Esophagus squamous epithelium (tissue), 5 donors: ENCODE results near the gene IDH3B. TPM values are rescaled to one million over a fixed set of nuclear protein-coding genes. Genes with fewer than 3 reads are reported as not detected.
A peak's percentile ranks its signal among the peaks of the same experiment; 100 is the strongest.

Experiments
- DNase-seq: peaks from one replicate; lab custom pipeline; 2025; lab: John Stamatoyannopoulos, UW
- H3K27ac ChIP-seq, 4 donors: fragments of 200-600 bp; sonication (generic); one replicate each; pipeline ENCODE4 v1.5.1; 2016 to 2019; ENCODE audit warnings: mild to moderate bottlenecking in 1 of 4
- H3K27me3 ChIP-seq, 4 donors: fragments of 200-600 bp; sonication (generic); 1 replicate in 3 of 4; 2 replicates in 1 of 4; pipeline versions ENCODE4 v1.5.1 to v1.6.0; 2017 to 2021; ENCODE audit warnings: antibody characterized with exemption in 1 of 4
- H3K36me3 ChIP-seq, 3 donors: fragments of 200-600 bp; sonication (generic); one replicate each; pipeline ENCODE4 v1.5.1; 2016 to 2019
- H3K4me1 ChIP-seq, 3 donors: fragments of 200-600 bp; sonication (generic); one replicate each; pipeline ENCODE4 v1.5.1; 2017 to 2019
- H3K4me3 ChIP-seq, 4 donors: fragments of 200-600 bp; sonication (generic); 1 replicate in 3 of 4; 2 replicates in 1 of 4; pipeline ENCODE4 v1.5.1; 2016 to 2019; ENCODE audit warnings: mild to moderate bottlenecking in 2 of 4, moderate library complexity in 1 of 4
- H3K9me3 ChIP-seq, 3 donors: fragments of 200-600 bp; sonication (generic); one replicate each; pipeline ENCODE4 v1.5.1; 2016 to 2019
- CTCF ChIP-seq, 6 experiments: fragments of 450-650 bp in 4 of 6; fragments of 200-600 bp in 2 of 6; sonication (generic) in 2 of 6; IDR thresholded peaks; one replicate each; pipeline ENCODE4 v1.5.1; 2016 to 2019; ENCODE audit warnings: antibody characterized with exemption in 6 of 6, mild to moderate bottlenecking in 4 of 6, moderate library complexity in 4 of 6
- POLR2A ChIP-seq, 4 donors: fragments of 450-650 bp; IDR thresholded peaks; one replicate each; pipeline ENCODE4 v1.6.1; 2017; ENCODE audit warnings: antibody characterized with exemption in 4 of 4, mild to moderate bottlenecking in 4 of 4, moderate library complexity in 3 of 4
- WGBS, 2 donors: methylation state at CpG; one replicate each; pipeline ENCODE4 v1.1.5; 2018; 5-methylcytosine and 5-hydroxymethylcytosine counted together
- intact Hi-C: fragments of 100-400 bp; cut with DNase I; formaldehyde crosslinking; loops from one replicate; pipeline ENCODE4 v1.15.0; 2022
- total RNA-seq, 4 donors: library from RNA; depleted of rRNA; stranded (reverse); fragments of >200 nt; gene quantifications; one replicate each; pipeline ENCODE4 v1.1.0, GENCODE V29; 2016
- donor health status: DM: yes; HTN: yes; CAD: no.

The IDH3B gene
- total RNA-seq, 4 donors from 2014 or later, result 77.4 to 136 (median 123) TPM

GRCh38 chr20:2631228-2631627 lies 32.8 kb downstream of the IDH3B start:
- no peak overlapping the region for H3K27ac ChIP-seq
- intact Hi-C loops, result no loop called here
- no peak overlapping the region for H3K4me3 ChIP-seq
- WGBS, 2 donors, result 10 to 19% methylated on average over 1 of the region's 1 CpG
- no peaks in the 10 kb centered on the region for H3K4me1 ChIP-seq
- no peaks in the 10 kb centered on the region for H3K36me3 ChIP-seq
- no peak for DNase-seq
- H3K27me3 ChIP-seq, result peaks cover 0 to 32% (median 0%) of the 10 kb centered on the region in 4 donors
- TF ChIP-seq POLR2A (IDR thresholded peaks at IDR 0.05) (no peak), CTCF (IDR thresholded peaks at IDR 0.05) (no peak)
- peaks cover 0 to 4% (median 4%) of the 10 kb centered on the region in 3 donors for H3K9me3 ChIP-seq

- peaks cover 0 to 19% (median 0%) of the 10 kb centered on the region in 4 donors for H3K27me3 ChIP-seq
- no peak for DNase-seq
- TF ChIP-seq POLR2A (IDR thresholded peaks at IDR 0.05) (no peak), CTCF (IDR thresholded peaks at IDR 0.05) (no peak)
- no peaks in the 10 kb centered on the region for H3K36me3 ChIP-seq
- intact Hi-C loops, result no loop called here
- no peak overlapping the region for H3K27ac ChIP-seq
- 38% methylated on average over 9 of the region's 9 CpGs for WGBS, 2 donors
- no peaks in the 10 kb centered on the region for H3K4me1 ChIP-seq
- no peak overlapping the region for H3K4me3 ChIP-seq
- H3K9me3 ChIP-seq, result peaks cover 0 to 6% (median 4%) of the 10 kb centered on the region in 3 donors
Observed at GRCh38 chr20:2626853-2627541, 37.0 kb downstream of the IDH3B start.

- no peaks in the 10 kb centered on the region for H3K4me1 ChIP-seq
- intact Hi-C loops, result no loop called here
- peaks cover 0 to 27% (median 0%) of the 10 kb centered on the region in 4 donors for H3K27me3 ChIP-seq
- DNase-seq, result no peak
- TF ChIP-seq CTCF (IDR thresholded peaks at IDR 0.05) (no peak), POLR2A (IDR thresholded peaks at IDR 0.05) (no peak)
- no peaks in the 10 kb centered on the region for H3K36me3 ChIP-seq
- no peak overlapping the region for H3K4me3 ChIP-seq
- 39 to 55% methylated on average over 2 of the region's 2 CpGs for WGBS, 2 donors
- H3K9me3 ChIP-seq, result peaks cover 0 to 6% (median 2%) of the 10 kb centered on the region in 3 donors
- peak overlapping the region in 1 of 4 donors; percentile 67 for H3K27ac ChIP-seq
Observed at GRCh38 chr20:2625062-2625461, 39.0 kb downstream of the IDH3B start.

GRCh38 chr20:2624190-2624589 lies 39.8 kb downstream of the IDH3B start:
- Histone ChIP-seq H3K9me3 (peaks cover 0 to 6% (median 0%) of the 10 kb centered on the region in 3 donors), H3K36me3 (no peaks in the 10 kb centered on the region), H3K4me1 (no peaks in the 10 kb centered on the region), H3K27me3 (peaks cover 0 to 33% (median 0%) of the 10 kb centered on the region in 4 donors), H3K27ac (peak overlapping the region in 2 of 4 donors; percentile 47 to 67), H3K4me3 (peak overlapping the region in 1 of 4 donors; percentile 15)
- TF ChIP-seq POLR2A (IDR thresholded peaks at IDR 0.05), result no peak
- no peak for TF ChIP-seq CTCF (IDR thresholded peaks at IDR 0.05)
- intact Hi-C loops, result no loop called here
- WGBS, 2 donors, result 59 to 67% methylated on average over 1 to 2 of the region's 4 CpGs
- no peak for DNase-seq

GRCh38 chr20:2619961-2620595 lies 43.9 kb downstream of the IDH3B start:
- H3K27ac ChIP-seq, result no peak overlapping the region
- DNase-seq, result no peak
- TF ChIP-seq CTCF (IDR thresholded peaks at IDR 0.05), result no peak
- TF ChIP-seq POLR2A (IDR thresholded peaks at IDR 0.05), result no peak
- H3K9me3 ChIP-seq, result no peaks in the 10 kb centered on the region
- H3K4me1 ChIP-seq, result no peaks in the 10 kb centered on the region
- intact Hi-C loops, result no loop called here
- H3K36me3 ChIP-seq, result no peaks in the 10 kb centered on the region
- 56% methylated on average over 3 of the region's 3 CpGs for WGBS, 2 donors
- peaks cover 0 to 41% (median 0%) of the 10 kb centered on the region in 4 donors for H3K27me3 ChIP-seq
- no peak overlapping the region for H3K4me3 ChIP-seq
